Activated CD4-positive, alpha-beta T cell treated with anti-CD3 and anti-CD28 coated beads, Interleukin-2, amount 50 U/mL, for 1 hour (primary cell): ENCODE data around the gene MRGPRF.

Experiments used
- DNase-seq: peaks from one replicate; pipeline ENCODE4 v3.0.0-alpha.2; 2020

Gene MRGPRF

DNA sequence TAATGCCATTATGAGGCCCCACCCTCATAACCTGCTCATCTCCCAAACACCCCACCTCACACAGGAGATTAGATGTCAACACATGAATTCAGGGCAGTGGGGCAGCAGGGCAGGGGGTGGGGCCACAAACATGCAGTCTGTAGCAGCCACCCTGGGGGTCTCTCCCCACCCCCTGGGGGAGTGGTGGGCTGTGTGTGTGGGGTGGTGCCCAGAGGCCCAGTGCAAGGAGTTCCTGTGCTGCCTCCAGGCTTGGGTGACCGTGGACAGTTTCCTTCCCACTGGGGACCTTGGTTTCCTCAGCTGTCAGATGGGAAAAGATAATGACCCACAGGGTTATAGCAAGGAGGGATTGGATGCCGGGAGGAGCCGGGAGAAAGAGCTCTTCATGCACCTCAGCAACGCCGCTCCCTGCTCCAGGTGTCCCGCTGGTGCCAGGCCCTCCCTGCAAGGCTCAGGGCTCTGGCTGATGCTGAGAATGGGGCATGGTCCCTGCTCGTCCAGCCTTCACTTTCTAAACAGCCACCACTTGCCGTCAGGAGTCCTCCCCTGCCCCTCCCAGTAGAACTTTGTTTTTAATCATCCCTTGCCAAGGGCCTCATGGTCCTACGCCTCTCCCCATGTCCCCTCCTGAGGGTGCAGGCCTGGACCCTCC is 2.0 kb upstream of the MRGPRF start:
- no peak for DNase-seq

DNA sequence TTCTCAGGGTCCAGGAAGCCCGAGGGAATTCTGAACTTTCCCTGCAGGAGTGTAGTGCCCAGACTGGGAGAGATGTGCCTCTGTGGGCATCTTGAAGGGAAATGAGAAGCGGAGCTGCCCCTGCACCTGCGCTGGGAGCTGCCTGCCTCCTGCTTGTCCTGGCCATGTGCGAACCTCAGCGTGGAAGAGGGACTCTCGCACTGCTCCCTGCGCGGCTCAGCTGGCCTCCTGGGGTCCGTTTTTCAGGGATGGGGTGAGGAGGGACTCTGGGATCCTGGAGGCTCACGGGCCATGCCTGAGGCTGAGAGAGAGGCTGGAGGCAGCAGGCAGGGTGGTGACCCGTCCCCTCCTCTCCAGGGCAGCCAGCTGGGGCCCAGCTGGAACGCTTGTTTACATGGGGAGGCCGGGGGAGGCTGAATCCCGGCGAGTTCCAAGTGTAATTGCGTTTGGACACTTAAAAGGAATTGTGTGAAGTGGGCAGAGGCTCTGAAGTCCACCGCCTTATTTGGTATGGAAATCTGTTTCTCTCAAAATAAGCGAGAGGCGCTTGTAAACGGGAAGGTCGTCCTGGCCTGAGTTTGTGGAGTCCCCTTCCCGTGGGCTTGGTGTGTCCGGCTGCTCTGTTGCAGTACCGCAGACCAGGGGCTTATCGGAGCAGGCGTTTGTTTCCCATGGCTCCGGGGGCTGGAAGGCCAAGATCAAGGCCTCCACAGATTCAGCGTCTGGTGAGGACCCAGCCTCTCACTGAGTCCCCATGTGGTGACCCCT is 1.2 kb upstream of the MRGPRF start:
- DNase-seq = no peak

DNA sequence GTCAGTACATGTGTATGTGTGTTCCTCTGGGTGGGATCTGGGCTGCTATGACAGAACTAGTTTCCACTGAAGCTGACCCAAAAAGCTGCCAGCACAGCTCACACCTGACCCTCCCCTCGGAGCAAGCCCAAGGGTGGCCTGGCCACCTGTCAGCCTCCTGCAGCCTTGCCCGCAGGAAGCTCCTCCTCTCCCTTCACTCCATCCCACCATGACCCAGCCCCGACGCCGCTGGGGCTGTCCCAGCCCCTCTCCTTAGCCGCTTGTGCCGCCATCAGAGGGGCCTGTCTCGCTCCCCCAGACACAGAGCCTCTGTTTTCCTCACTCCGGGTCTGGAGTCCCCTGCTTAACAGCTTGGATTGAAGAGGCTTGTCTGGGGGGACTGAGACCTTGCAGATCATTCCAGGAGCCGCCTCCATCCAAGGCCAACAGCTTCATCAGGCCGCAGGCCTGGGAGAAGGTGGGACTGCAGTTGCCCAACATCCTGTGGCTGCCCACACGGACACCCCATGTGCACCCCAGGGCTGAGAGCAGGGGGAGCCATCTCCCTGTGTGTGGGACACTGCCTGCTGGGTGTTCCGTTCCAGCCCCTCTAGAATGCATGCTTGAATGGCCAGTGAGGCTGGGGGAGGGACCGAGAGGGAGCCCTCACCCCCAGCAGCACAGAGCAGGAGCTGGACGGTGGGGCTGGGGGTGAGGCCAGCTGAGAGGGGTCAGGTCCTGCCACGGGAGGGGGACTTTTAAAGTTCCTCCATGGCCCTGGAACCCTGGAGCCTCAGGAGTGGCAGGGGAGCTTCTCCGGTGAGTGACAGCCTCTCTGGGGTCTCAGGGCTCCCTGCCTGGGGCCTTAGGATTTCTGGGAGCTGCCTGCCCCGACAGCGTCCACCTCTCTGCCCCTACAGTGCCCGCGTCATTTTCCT is 696 bp downstream of the MRGPRF start:
- no peak for DNase-seq

DNA sequence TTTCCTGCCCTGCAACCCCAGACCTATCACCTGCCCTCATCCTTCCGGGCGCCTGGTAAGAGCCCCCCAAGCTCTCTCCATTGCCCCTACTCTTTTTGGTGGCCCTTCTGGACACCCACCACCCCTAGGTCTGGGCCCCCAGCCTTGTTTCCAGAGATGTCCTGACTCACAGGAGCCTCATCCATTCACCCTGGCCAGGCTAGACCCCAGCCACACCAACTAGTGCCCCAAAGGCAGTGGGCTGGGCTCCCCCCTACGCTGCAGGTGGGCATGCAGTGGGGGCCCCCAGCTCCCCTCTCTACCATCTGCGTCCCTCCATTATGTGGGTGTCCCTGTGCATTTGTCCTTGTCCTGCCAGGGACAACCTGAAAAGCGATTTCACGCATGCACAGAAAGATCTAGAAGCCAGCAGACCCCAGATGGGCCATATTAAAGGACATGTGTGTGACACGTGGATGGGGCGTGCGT is 1.4 kb downstream of the MRGPRF start:
- DNase-seq = no peak

DNA sequence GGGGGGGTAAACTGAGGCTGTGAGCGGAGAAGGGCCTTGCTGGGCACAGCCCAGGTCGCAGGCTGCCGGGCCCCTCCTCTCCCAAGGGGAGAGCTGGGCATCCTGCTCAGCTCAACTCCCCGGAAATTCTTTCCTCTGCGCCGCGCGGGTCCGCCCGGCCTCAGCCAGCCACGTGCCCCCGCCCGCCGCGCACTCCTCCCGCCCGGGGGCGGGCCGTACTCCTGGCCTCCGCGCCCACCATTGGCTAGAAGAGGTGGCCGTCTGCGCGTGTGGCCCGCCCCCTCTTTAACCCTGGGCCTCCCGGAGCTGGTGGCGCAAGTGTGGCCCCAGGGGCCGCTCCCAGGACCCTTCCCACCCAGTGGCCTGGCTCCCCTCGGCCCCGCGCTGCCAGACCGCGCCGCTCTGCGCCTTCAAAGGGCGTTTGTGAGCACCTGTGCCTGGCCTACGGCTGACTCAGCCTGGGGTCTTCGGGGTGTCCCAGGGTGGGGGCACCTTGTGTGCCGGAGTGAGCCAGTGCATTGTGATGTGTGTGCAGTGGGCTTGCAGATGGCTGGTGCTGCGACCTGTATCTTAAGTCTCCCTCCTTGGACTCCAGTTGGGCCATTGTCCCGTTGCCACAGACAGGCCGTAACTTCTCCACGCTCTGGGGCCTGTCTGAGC is 2.0 kb downstream of the MRGPRF start:
- no peak for DNase-seq

DNA sequence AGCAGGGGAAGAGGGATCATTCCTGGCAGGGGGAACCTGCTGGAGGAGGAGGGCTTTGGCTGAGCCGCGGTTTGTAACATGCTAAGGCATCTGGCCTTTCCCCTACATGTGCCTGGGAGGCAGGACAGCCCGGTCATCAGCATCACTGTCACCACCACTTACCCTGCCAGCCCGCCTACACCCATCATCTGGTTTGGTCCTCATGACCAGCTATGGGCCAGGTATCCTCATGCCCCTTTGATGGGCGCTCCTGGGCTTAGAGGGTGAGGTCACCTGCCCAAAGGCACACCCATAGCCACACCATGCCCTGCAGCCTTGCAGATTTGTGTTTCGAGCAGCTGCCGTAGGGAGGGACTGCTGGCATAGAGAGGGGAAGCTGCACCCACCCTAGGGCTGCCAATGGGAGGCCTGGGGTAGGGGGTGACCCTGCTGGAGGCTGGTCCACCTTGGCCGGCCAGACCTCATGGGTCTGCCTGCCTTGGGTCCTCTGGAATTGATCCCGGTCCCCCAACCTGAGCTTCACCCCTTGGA is 2.6 kb downstream of the MRGPRF start:
- no peak for DNase-seq

DNA sequence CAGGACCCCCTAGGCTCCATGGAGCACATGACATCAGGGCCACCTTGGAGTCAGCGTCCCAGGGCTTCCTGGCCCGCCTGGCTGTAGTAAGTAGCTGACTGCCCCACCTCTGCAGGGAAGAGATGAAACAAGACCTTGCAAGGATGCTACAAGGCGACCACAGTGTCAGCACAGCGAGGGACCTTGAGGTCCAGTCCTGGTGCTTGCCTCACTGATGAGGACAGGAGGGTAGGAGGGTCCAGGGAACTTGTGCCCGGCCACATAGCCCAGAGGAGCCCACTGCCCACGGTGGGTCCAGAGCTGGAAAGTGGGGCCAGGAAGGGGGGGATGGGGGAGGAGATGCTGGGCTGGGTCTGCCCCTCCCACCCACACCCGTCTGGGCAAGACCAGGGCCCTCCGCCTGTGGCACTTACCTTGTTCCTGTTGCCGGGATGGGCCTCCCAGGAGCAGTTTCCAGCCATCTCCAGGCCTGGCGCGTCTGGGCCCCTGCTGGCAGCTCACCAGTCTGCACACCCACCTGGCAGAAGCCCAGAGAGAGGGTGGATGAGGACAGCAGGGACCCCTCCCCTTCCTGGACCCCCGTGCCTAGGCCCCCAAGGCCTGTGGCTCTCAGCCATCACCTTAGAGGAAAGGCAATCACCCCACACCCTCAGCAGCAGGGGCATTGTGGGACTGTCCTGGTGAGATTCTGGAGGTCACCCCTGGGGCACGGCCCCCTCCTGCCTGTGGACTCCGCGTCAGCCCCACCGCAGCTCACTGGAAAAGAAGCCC is 3.4 kb downstream of the MRGPRF start:
- DNase-seq = no peak

DNA sequence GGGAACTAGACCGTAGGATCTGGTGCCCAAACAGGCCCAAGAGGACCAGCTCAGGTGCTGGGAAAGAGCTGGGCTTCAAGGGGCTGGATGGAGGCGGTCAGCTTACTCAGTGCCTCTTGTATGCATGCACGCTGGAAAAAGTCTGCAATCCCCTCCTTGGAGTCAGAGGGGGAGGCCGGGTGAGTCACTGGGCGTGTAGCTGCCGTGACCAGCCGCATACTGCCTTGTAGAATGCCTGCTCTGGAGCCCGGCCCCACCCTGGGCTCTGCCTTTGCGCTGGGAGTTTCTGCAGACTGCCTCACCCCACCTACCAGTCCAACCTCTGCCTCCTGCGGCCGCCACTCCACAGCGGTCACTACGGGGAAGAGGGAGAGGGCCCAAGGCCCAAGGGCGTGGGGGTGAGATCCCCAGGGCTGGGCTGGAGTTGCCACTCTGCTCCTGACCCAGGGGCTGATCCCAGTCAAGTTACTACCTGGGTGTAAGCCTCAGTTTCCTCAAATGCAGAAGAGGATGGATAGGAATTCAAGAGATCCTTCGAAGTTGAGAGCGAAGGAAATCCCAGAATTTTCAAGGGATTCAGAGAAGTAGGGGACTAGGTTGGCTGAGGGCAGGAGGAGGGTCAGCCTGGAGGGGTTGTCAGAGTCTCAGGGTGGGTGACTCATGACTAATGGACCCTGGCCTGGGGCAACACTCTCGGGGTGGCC is 4.2 kb downstream of the MRGPRF start:
- no peak for DNase-seq

DNA sequence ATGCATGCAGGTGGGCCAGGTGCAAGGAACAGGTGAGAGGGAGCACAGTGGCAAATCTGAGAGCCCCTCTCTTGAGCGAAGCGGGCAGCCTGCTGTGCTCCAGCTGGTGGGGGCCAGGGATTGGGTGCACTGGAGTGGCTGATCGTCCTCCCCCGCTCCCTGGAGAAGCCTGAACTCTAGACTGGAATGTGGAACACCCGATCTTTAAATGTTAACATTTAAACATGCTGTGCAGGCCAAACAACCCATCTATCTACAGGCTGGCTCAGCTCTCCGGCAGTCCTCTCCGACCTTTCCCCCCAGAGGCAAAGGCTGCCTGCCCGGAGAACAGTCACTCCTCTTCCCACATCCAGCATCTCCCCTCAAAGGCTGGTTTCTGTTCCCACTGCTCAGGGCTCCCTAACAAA is 5.1 kb downstream of the MRGPRF start:
- no peak for DNase-seq

DNA sequence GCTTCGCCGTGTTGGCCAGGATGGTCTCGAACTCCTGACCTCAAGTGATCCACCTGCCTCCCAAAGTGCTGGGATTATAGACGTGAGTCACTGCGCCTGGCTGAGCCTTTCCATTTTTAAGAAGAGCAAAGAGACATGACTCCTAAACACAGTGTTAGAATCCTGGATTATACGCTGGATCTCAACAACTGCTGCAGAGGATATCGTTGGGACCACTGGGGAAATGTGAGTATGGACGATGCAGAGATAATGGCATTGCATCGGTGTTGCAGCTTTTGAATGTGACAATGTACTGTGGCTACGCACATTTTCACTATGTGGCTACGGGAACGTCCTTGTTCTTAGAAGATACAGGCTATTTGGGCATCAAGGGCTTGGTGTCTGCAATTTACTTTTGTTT is 6.2 kb downstream of the MRGPRF start:
- no peak for DNase-seq

DNA sequence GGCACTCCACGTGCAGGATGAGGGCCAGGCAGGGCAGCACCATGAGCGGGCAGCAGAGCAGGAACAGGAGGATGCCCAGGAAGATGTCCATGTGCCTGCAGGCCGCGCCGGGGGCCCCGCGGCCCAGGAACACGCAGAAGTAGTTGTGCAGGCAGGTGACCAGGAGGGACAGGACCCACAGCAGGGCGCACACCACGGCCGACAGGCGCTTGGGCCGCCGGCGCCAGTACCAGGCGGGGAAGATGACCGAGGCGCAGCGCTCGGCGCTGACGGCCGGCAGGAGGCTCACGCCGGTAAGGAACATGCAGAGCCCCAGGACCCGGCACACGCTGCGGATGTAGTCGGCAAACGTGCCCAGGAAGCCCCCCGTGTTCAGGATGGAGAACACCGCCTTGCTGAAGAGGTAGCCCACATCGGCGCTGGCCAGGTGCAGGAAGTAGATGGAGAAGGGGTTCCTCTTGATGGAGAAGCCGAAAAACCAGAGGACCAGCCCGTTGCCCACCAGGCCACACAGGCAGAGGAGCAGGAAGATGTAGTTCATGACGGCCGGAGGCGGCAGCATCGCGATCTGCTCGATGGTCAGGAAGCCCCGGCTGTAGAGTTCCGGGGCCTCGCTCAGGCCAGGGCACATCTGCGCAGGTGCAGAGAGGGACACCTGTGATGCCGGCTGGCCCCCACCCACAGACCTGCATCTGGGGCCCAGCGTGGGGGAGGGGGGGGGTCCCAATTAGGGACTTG is 7.2 kb downstream of the MRGPRF start:
- DNase-seq = no peak

DNA sequence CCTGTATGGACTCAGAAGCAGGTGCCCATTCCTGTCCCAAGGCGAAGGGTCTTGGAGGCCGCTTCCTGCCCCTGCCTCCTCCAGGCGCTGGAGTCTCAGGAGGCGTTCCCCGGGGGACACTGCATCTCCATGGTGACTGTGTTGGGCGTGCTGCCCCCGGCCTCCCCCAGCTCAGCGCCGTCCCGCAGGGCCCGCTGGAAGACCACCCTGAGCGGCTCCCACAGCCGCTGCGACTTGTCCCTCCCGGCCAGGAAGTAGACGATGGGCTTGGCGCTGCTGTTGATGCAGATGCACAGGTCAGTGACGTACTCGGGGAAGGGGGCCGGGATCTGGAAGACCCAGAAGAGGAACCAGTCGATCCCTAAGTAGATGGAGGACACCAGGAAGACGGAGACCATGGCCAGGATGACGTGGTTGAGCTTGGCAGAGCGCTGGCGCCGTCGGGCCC is 7.8 kb downstream of the MRGPRF start:
- DNase-seq = no peak

DNA sequence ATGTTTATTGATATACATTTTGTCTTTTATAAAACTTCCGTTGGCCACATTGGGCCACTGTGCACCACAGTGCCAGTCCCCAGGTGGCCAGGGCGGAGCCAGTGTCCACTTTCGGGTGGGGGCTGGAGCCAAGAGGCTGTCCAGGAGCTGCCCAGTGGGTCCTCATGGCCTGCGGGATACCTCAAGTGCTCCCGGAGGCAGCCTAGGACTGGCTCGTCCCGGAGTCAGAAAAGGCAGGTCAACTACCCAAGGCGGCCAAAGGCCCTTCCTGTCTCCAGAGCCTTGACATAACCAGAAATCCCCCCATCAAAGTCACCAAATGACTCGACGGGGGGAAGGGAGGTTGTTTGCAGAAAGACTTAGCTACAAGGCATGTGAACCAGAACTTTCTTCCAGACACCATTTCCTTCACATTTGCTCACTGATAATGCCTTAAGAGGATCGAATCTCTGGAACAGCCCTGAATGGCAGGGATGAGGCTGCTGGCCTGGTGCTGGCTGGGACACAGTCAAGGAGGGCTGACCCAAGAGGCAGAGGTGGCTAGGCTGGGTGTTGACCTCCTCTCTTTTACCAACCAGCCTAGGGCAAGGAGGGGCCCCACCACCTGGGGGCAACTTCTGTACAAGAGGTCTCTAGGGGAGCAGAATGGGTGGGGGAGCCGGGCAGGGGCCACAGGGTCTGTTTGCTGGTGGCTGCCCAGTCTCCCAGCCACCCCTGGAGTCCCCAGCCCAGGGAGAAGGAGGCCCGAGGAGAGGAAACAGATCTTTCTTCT is 8.4 kb downstream of the MRGPRF start:
- no peak for DNase-seq

DNA sequence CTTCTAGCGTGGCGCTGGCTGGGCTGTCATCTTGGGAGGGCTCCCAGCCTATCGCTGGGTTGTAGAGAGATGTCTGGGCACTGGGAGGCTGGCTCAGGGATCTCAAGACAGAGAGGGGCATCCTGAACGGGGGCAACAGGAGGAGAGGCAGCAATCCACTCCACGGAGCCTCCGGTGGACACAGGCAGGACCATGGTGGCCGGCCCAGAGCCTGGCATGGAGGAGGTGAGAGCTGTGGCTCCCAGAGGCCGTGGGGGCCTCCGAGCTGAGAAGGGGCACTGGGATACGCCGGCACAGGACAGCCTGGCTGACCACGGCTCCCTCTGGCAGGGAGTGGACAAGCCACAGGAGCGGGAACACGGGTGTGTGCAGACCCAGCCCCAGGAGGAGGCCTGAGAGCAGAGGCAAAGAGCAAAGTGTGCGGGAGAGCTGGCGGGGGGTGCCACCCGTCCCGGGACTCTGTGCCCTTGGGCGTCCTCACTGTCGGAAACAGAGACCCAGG is 9.1 kb downstream of the MRGPRF start:
- DNase-seq = no peak

DNA sequence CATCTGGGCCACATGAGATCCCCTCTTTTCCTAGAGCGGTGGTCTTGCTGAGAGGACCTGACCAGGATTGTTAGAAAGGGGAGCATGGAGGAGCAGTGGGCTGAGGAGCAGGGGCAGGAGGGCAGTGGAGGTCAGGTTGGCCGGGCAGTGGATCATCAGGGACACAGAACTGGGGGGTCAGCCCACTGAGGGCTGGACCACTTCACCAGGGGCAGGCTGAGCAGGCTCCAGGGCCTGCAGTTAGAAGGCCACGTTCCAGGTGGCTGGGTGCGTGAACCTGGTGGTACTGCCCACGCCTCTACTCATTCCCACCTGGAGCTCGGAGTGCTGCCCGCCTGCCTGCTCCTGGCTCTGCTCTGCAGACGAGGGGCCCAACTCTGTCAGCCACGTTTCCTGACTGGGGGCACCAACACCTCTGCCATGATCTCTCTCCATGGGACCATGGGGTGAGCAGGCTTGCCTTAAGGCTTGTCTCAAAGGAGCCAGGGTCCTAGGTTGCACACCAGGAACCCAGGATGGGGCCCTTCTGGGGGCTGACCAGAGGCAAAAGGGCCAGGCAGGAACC is 9.7 kb downstream of the MRGPRF start:
- no peak for DNase-seq

DNA sequence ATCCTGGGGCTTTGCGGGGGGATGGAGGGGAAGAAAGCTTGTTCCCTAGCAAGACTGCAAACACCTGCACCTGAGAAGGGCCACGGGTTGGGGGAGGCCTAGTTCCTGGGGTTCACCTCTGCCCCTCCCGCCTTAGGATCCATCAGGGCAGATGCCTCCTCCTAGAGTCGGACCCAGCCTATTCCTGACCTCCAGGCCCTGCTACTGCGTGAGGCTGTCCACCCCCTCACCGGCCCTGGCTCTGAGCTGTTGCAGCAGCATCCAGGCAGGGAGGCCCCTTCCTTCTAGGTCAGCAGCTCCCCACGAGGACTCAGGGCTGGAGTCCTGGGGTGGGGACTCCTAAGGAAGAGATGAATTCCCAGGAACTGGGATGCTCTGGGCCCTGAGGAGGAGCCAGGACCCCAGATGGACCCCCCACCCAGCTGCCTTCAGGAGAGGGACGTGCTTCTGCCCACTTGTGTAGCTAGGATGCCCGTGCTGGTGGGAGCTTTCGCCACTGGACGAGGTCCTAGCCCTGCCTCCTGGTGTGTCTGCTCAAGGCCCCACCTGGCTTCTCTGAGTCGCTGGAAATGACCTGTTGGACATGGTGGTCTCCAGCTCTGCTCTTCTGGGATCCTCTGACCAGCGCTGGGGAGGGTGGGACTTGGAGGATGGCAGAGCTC is 10.3 kb downstream of the MRGPRF start:
- no peak for DNase-seq

DNA sequence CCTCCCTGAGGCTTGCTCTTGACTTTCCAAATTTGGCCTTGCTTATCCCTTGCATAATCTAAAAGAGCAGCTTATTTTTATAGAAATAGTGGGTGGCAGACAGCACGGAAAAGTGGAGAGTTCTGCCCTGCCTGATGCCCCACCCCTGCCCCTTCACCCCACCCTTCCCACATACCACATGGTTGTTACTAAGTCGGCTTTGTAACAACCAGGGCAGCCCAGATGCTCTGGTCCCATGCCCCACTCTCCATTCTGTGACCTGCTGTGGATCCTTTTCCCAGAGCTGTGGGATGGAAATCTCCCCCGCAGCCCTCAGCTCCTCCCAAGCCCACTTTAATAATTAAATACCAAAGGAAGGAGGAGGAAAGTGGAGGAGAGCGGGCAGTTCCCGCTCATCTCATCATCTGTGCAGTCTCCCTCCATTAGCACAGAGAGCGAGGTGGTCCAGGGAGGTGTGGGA is 10.9 kb downstream of the MRGPRF start:
- no peak for DNase-seq
